RCC 7860 (cell line): ENCODE data around the gene ZNF573.

Experiments used
- DNase-seq: peaks from one replicate; pipeline ENCODE4 v3.0.0-alpha.2; 2015; ENCODE audit warnings: low spot score
- FAIRE-seq: peaks from 2 replicates; lab custom pipeline; 2012; peaks lifted over from hg19 to GRCh38; lab: Jason Lieb, UNC

ZNF573 gene

DNA sequence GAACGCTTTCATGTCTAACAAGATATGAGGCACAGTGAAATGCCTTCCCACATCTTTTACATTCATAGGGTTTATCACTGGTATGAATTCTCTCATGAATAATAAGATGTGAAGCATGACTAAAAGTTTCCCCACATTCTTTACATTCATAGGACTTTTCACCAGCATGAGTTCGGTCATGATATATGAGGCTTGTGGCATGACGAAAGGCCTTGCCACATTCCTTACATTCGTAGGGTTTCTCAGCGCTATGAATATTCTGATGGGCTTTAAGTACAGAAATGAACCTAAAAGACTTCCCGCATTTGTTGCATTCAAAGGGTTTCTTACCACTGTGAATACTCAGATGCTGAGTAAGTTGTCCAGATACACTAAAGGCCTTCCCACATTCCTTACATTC lies 81.2 kb downstream of the ZNF573 start:
- FAIRE-seq (no peak), DNase-seq (no peak)

DNA sequence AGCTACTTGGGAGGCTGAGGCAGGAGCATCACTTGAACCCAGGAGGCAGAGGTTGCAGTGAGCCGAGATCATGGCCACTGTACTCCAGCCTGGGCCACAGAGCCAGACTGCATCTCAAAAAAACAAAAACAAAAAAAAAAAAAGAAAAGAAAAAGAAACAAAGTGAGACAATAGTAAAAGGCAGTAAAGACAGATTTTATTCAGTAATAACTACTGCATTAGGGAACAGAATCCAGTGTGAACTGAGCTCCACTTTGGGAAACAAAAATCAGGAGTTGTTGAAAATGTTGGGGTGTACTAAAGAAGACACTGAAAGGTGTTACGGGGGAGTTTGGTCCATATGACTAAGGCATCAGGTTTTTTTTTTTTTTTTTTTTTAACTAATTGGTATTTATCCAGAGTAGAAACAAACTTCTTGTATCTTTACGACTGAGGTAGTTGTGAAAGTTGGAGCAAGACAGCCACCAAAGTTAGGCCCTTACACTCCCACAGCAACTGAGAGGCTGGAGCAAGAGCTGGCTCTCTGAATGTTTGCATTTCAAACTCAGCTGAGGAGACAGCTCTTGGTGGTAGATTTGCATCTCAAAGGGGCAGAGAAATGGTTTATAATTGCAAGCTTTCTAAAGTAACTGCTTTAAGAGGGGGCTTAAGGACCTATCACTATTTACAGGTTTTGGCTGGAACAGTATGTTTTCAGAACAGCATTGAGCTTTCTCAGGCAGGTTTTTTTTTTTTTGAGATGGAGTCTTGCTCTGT lies 84.1 kb downstream of the ZNF573 start:
- FAIRE-seq, result no peak

DNA sequence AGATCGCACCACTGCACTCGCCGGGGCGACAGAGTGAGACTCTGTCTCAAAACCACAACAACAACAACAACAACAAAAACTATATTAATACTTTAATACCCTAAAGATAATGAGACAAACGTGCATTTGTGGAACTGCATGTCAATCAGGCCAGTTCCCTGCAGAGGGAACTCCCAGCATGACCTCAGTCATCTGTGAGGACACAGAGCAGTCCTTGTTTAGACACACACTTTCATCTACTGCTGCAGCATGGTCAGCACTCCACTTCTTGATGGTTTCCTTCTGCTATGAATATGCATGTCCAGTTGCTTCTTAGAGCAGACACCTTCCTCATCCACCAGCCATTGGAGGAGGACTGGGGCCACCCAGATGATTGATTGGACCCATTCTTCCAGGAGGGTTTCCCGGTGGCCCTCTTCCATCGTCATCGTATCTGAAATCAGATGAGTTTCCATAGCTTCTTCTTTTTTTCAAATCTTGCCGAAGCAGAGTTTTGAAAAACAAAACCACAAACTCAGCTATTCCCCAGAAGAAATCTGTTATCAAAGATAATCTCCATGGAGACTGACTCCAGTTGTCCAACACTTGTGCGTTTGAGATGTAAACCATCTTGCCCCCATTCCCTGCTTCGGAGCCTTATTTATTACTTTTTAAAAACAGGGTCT lies 86.3 kb downstream of the ZNF573 start:
- no peak for FAIRE-seq
- no peak for DNase-seq

More for the DNA sequence above, 84.1 kb downstream of the ZNF573 start:
- DNase-seq, result no peak

DNA sequence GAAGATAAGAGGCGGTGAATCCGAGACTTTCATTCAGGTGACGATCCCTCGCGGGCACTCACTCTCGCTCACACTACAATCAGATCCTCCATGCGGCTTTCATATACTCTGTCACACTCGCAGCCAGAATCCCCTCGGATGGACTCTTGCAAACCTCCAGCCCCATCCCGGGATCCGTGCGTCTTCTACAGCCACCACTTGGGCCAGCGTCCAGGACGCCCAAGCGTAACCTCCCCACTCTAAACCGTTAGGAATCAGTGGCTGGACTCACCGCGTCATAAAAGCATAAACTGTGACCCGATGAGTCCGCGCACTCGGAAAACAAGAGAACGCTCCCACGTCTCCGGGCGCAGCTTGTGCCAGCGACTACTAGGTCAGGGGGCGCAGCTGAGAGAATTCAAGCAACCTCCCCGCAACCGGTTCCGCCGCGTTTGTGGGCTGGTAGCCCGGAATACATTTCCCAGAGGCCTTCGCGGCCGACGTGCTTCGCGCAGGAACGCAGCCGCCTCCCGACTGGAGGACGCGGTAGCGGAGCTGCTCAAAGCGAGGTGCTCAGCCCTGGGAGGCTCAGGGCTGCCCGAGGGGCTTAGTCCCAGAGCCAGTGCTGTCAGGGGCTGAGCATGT lies 87.4 kb downstream of the ZNF573 start:
- DNase-seq, result no peak
- no peak for FAIRE-seq
